SK-N-SH treated with all-trans-retinoic acid at 6 μM for 48 hours (cell line): ENCODE data around the gene KIF11.

Experiments used
- ATAC-seq: fragments of 200-7000 bp; cut with Tn5 transposase; 3 replicates; pipeline ENCODE4 v1.9.1; 2020; ENCODE audit warnings: mild to moderate bottlenecking, moderate library complexity
- ARNTL ChIP-seq: fragments of 450-650 bp; formaldehyde crosslinking; IDR thresholded peaks from 2 replicates; pipeline ENCODE4 v1.5.0; 2020; ENCODE audit warnings: low read depth, mild to moderate bottlenecking, moderate library complexity, borderline replicate concordance
- BACH2 ChIP-seq: fragments of 250-450 bp; sonication (Bioruptor Pico); IDR thresholded peaks from 2 replicates; pipeline ENCODE4 v1.9.0; 2021; ENCODE audit warnings: mild to moderate bottlenecking, borderline replicate concordance
- CREB5 ChIP-seq: fragments of 250-450 bp; sonication (Bioruptor Pico); IDR thresholded peaks from 2 replicates; pipeline ENCODE4 v1.5.1; 2020; ENCODE audit warnings: low read depth, mild to moderate bottlenecking, moderate library complexity
- CSDC2 ChIP-seq: fragments of 250-450 bp; sonication (Bioruptor Pico); IDR thresholded peaks from 2 replicates; pipeline ENCODE4 v1.5.0; 2020; ENCODE audit warnings: mild to moderate bottlenecking, moderate library complexity
- CSRNP3 ChIP-seq: fragments of 250-450 bp; sonication (Bioruptor Pico); IDR thresholded peaks from 2 replicates; pipeline ENCODE4 v1.5.1; 2021; ENCODE audit warnings: mild to moderate bottlenecking, moderate library complexity
- ESRRG ChIP-seq: fragments of 250-450 bp; sonication (Bioruptor Pico); IDR thresholded peaks from 2 replicates; pipeline ENCODE4 v1.6.1; 2021; ENCODE audit warnings: mild to moderate bottlenecking
- GLIS3 ChIP-seq: fragments of 250-450 bp; sonication (Bioruptor Pico); IDR thresholded peaks from 2 replicates; pipeline ENCODE4 v1.5.0; 2020; ENCODE audit warnings: mild to moderate bottlenecking, moderate library complexity
- PATZ1 ChIP-seq: fragments of 250-450 bp; sonication (Bioruptor Pico); IDR thresholded peaks from 2 replicates; pipeline ENCODE4 v1.8.0; 2020; ENCODE audit warnings: mild to moderate bottlenecking, moderate library complexity, borderline replicate concordance
- POU6F1 ChIP-seq: fragments of 250-450 bp; sonication (Bioruptor Pico); IDR thresholded peaks from 2 replicates; pipeline ENCODE4 v1.8.0; 2021; ENCODE audit warnings: low read depth, mild to moderate bottlenecking, moderate library complexity, borderline replicate concordance
- PPARA ChIP-seq: fragments of 250-450 bp; sonication (Bioruptor Pico); IDR thresholded peaks from 2 replicates; pipeline ENCODE4 v1.5.0; 2020; ENCODE audit warnings: mild to moderate bottlenecking, borderline replicate concordance
- RARB ChIP-seq: fragments of 250-450 bp; sonication (Bioruptor Pico); IDR thresholded peaks from 2 replicates; pipeline ENCODE4 v1.8.0; 2021; ENCODE audit warnings: mild to moderate bottlenecking, moderate library complexity
- SNAI2 ChIP-seq: fragments of 250-450 bp; sonication (Bioruptor Pico); IDR thresholded peaks from 2 replicates; pipeline ENCODE4 v1.5.0; 2020; ENCODE audit warnings: mild to moderate bottlenecking, moderate library complexity
- TOX ChIP-seq: fragments of 250-450 bp; sonication (Bioruptor Pico); IDR thresholded peaks from 2 replicates; pipeline ENCODE4 v1.8.0; 2021; ENCODE audit warnings: mild to moderate bottlenecking, moderate library complexity, borderline replicate concordance
- TSHZ2 ChIP-seq: fragments of 250-450 bp; sonication (Bioruptor Pico); IDR thresholded peaks from 2 replicates; pipeline ENCODE4 v1.5.0; 2020; ENCODE audit warnings: mild to moderate bottlenecking, moderate library complexity
- ZC3H10 ChIP-seq: fragments of 250-450 bp; sonication (Bioruptor Pico); IDR thresholded peaks from 2 replicates; pipeline ENCODE4 v1.5.1; 2021; ENCODE audit warnings: mild to moderate bottlenecking, moderate library complexity
- ZFP3 ChIP-seq: fragments of 250-450 bp; sonication (Bioruptor Pico); IDR thresholded peaks from 2 replicates; pipeline ENCODE4 v1.5.0; 2020; ENCODE audit warnings: mild to moderate bottlenecking, moderate library complexity
- ZFP30 ChIP-seq: fragments of 450-650 bp; formaldehyde crosslinking; IDR thresholded peaks from 2 replicates; pipeline ENCODE4 v1.5.0; 2022; ENCODE audit warnings: mild to moderate bottlenecking, moderate library complexity
- ZNF565 ChIP-seq: fragments of 450-650 bp; formaldehyde crosslinking; conservative IDR thresholded peaks from 2 replicates; pipeline ENCODE4 v1.5.0; 2020; ENCODE audit warnings: low read depth, mild to moderate bottlenecking, moderate library complexity
- ZNF70 ChIP-seq: fragments of 450-650 bp; formaldehyde crosslinking; IDR thresholded peaks from 2 replicates; pipeline ENCODE4 v1.5.0; 2020; ENCODE audit warnings: mild to moderate bottlenecking, moderate library complexity
- ZNF8 ChIP-seq: fragments of 450-650 bp; formaldehyde crosslinking; IDR thresholded peaks from 2 replicates; pipeline ENCODE4 v1.5.0; 2020; ENCODE audit warnings: mild to moderate bottlenecking, moderate library complexity

KIF11 gene

GRCh38 chr10:92656266-92656961 is 63.5 kb downstream of the KIF11 start:
- ATAC-seq: no peak

GRCh38 chr10:92657024-92657423 is 64.1 kb downstream of the KIF11 start:
- TF ChIP-seq ARNTL: no peak
- no peak for ATAC-seq

More at GRCh38 chr10:92656266-92656961, 63.5 kb downstream of the KIF11 start:
- TF ChIP-seq POU6F1 (CRISPR knock-in tag): no peak
- TF ChIP-seq CSDC2 (CRISPR knock-in tag): no peak
- no peak for TF ChIP-seq PATZ1 (CRISPR knock-in tag)
- TF ChIP-seq ARNTL: no peak
- TF ChIP-seq CREB5 (CRISPR knock-in tag): no peak
- TF ChIP-seq RARB (CRISPR knock-in tag): no peak
- no peak for TF ChIP-seq ZC3H10 (CRISPR knock-in tag)

- no peak for TF ChIP-seq ZFP30 (CRISPR knock-in tag)
- TF ChIP-seq ZC3H10 (CRISPR knock-in tag): no peak
- no peak for TF ChIP-seq RARB (CRISPR knock-in tag)
- no peak for TF ChIP-seq TOX (CRISPR knock-in tag)
- TF ChIP-seq CREB5 (CRISPR knock-in tag): no peak
- no peak for TF ChIP-seq ESRRG (CRISPR knock-in tag)
- no peak for TF ChIP-seq SNAI2 (CRISPR knock-in tag)
- TF ChIP-seq ZFP3 (CRISPR knock-in tag): no peak
- TF ChIP-seq TSHZ2 (CRISPR knock-in tag): no peak
- TF ChIP-seq ZNF565: no peak
- no peak for TF ChIP-seq ZNF8 (CRISPR knock-in tag)
- TF ChIP-seq CSDC2 (CRISPR knock-in tag): no peak
- ATAC-seq: no peak
Measured at GRCh38 chr10:92662848-92663247, 69.9 kb downstream of the KIF11 start.

- TF ChIP-seq BACH2 (CRISPR knock-in tag) (no peak), ESRRG (CRISPR knock-in tag) (no peak), GLIS3 (CRISPR knock-in tag) (no peak)
- ATAC-seq: no peak
Measured at GRCh38 chr10:92664322-92664721, 71.4 kb downstream of the KIF11 start.

GRCh38 chr10:92667078-92667477 is 74.1 kb downstream of the KIF11 start:
- ATAC-seq: no peak
- no peak for TF ChIP-seq ZNF70 (CRISPR knock-in tag)
- TF ChIP-seq ZFP30 (CRISPR knock-in tag): no peak
- TF ChIP-seq ZFP3 (CRISPR knock-in tag): no peak
- no peak for TF ChIP-seq CREB5 (CRISPR knock-in tag)
- no peak for TF ChIP-seq PPARA (CRISPR knock-in tag)
- no peak for TF ChIP-seq GLIS3 (CRISPR knock-in tag)
- TF ChIP-seq CSRNP3 (CRISPR knock-in tag): no peak
- TF ChIP-seq ARNTL: no peak
- TF ChIP-seq PATZ1 (CRISPR knock-in tag): no peak
